ENCODE results near the gene C12orf75.

Gene C12orf75

GRCh38 chr12:105382771-105383622 is 52.5 kb downstream of the C12orf75 start:
- Histone ChIP-seq H3K27ac (no peak overlapping the region), H3K27me3 (ENCODE audit: insufficient read depth, low read depth, severe bottlenecking) (peaks cover 13% of the 10 kb centered on the region), H3K4me3 (ENCODE audit: low read depth, low read length) (peak overlapping the region; percentile 34), H3K36me3 (no peaks in the 10 kb centered on the region), H3K9me3 (ENCODE audit: severe bottlenecking) (no peaks in the 10 kb centered on the region)
- peak; percentile 56 for TF ChIP-seq CTCF (IDR thresholded peaks at IDR 0.05; ENCODE audit: low read depth, low read length)
- no peak for DNase-seq

- Histone ChIP-seq H3K9me3 (ENCODE audit: severe bottlenecking) (no peaks in the 10 kb centered on the region), H3K27me3 (ENCODE audit: insufficient read depth, low read depth, severe bottlenecking) (peaks cover 13% of the 10 kb centered on the region), H3K27ac (no peak overlapping the region), H3K4me3 (ENCODE audit: low read depth, low read length) (no peak overlapping the region), H3K36me3 (no peaks in the 10 kb centered on the region)
- TF ChIP-seq CTCF (IDR thresholded peaks at IDR 0.05; ENCODE audit: low read depth, low read length): no peak
- no peak for DNase-seq
These were observed 53.7 kb downstream of the C12orf75 start for GRCh38 chr12:105384220-105384619.

GRCh38 chr12:105384916-105385535 is 54.5 kb downstream of the C12orf75 start:
- no peak for DNase-seq
- no peak for TF ChIP-seq CTCF (IDR thresholded peaks at IDR 0.05; ENCODE audit: low read depth, low read length)
- no peak overlapping the region for H3K4me3 ChIP-seq (ENCODE audit: low read depth, low read length)
- peaks cover 13% of the 10 kb centered on the region for H3K27me3 ChIP-seq (ENCODE audit: insufficient read depth, low read depth, severe bottlenecking)
- no peaks in the 10 kb centered on the region for H3K36me3 ChIP-seq
- H3K27ac ChIP-seq: no peak overlapping the region
- H3K9me3 ChIP-seq (ENCODE audit: severe bottlenecking): no peaks in the 10 kb centered on the region

- no peak for TF ChIP-seq CTCF (IDR thresholded peaks at IDR 0.05; ENCODE audit: low read depth, low read length)
- H3K36me3 ChIP-seq: no peaks in the 10 kb centered on the region
- no peak overlapping the region for H3K4me3 ChIP-seq (ENCODE audit: low read depth, low read length)
- H3K27me3 ChIP-seq (ENCODE audit: insufficient read depth, low read depth, severe bottlenecking): peaks cover 3% of the 10 kb centered on the region
- DNase-seq: no peak
- no peak overlapping the region for H3K27ac ChIP-seq
- no peaks in the 10 kb centered on the region for H3K9me3 ChIP-seq (ENCODE audit: severe bottlenecking)
These were observed 55.9 kb downstream of the C12orf75 start for GRCh38 chr12:105386431-105386830.

- Histone ChIP-seq H3K36me3 (no peaks in the 10 kb centered on the region), H3K4me3 (ENCODE audit: low read depth, low read length) (no peak overlapping the region), H3K27me3 (ENCODE audit: insufficient read depth, low read depth, severe bottlenecking) (no peaks in the 10 kb centered on the region), H3K27ac (no peak overlapping the region), H3K9me3 (ENCODE audit: severe bottlenecking) (no peaks in the 10 kb centered on the region)
- no peak for TF ChIP-seq CTCF (IDR thresholded peaks at IDR 0.05; ENCODE audit: low read depth, low read length)
- DNase-seq: no peak
These were observed 60.7 kb downstream of the C12orf75 start for GRCh38 chr12:105391231-105391630.
